GM21786 (cell line): ENCODE data around the gene ERCC6L.
"Not testable (repeated sequence)": the region's sequence is repeated elsewhere in the genome, so short reads cannot be mapped to it uniquely, and the experiment has no call there.

Experiments
- ATAC-seq: cut with Tn5 transposase; IDR thresholded peaks from one replicate; pipeline ENCODE4 v1.9.1; 2021; ENCODE audit not compliant: unreplicated experiment

ERCC6L gene

GRCh38 chrX:72247206-72247942, 8.5 kb upstream of the ERCC6L start:
- ATAC-seq = no peak

- peak; percentile 69 for ATAC-seq
Measured at GRCh38 chrX:72245461-72246089, 6.7 kb upstream of the ERCC6L start.

- no peak for ATAC-seq
Measured at GRCh38 chrX:72243472-72243871, 4.6 kb upstream of the ERCC6L start.

GRCh38 chrX:72240976-72241375, 2.1 kb upstream of the ERCC6L start:
- no peak for ATAC-seq

GRCh38 chrX:72238183-72238582, 644 bp downstream of the ERCC6L start:
- ATAC-seq = no peak

- ATAC-seq = no peak
Measured at GRCh38 chrX:72236841-72237240, 2.0 kb downstream of the ERCC6L start.

- no peak for ATAC-seq
Measured at GRCh38 chrX:72230290-72230689, 8.5 kb downstream of the ERCC6L start.

- not testable (repeated sequence) for ATAC-seq
Measured at GRCh38 chrX:72220375-72220774, 18.5 kb downstream of the ERCC6L start.

- no peak for ATAC-seq
Measured at GRCh38 chrX:72216973-72217372, 21.9 kb downstream of the ERCC6L start.

- ATAC-seq = no peak
Measured at GRCh38 chrX:72208126-72208800, 30.6 kb downstream of the ERCC6L start.

- ATAC-seq = no peak
Measured at GRCh38 chrX:72207366-72207765, 31.5 kb downstream of the ERCC6L start.

- ATAC-seq = no peak
Measured at GRCh38 chrX:72205706-72206105, 33.1 kb downstream of the ERCC6L start.

GRCh38 chrX:72203421-72203820, 35.4 kb downstream of the ERCC6L start:
- ATAC-seq = no peak

- no peak for ATAC-seq
Measured at GRCh38 chrX:72202792-72203401, 35.9 kb downstream of the ERCC6L start.

- ATAC-seq = no peak
Measured at GRCh38 chrX:72201836-72202536, 36.8 kb downstream of the ERCC6L start.

- ATAC-seq = no peak
Measured at GRCh38 chrX:72182924-72183323, 55.9 kb downstream of the ERCC6L start.

- ATAC-seq = peak; percentile 95
Measured at GRCh38 chrX:72181178-72182125, 57.4 kb downstream of the ERCC6L start, which contains the start of gene PIN4. Gene PIN4, plus strand, starts transcription at chrX:72181757. Its CDS starts 29 bp downstream, at chrX:72181786.

GRCh38 chrX:72180539-72180938, 58.3 kb downstream of the ERCC6L start:
- ATAC-seq = no peak

- no peak for ATAC-seq
Measured at GRCh38 chrX:72176981-72177380, 61.8 kb downstream of the ERCC6L start.

GRCh38 chrX:72176289-72176688, 62.5 kb downstream of the ERCC6L start:
- ATAC-seq = not testable (repeated sequence)
